HG03469 (cell line): ENCODE results near the gene DPEP2.
"Not testable (repeated sequence)": the region's sequence is repeated elsewhere in the genome, so short reads cannot be mapped to it uniquely, and the experiment has no call there.

Source experiments
- ATAC-seq: cut with Tn5 transposase; IDR thresholded peaks from one replicate; pipeline ENCODE4 v1.9.1; 2021; ENCODE audit warnings: mild to moderate bottlenecking, moderate library complexity, moderate number of reproducible peaks; ENCODE audit not compliant: unreplicated experiment

Gene DPEP2

GRCh38 chr16:67977469-67978227, 21.6 kb downstream of the DPEP2 start:
- no peak for ATAC-seq

DNA sequence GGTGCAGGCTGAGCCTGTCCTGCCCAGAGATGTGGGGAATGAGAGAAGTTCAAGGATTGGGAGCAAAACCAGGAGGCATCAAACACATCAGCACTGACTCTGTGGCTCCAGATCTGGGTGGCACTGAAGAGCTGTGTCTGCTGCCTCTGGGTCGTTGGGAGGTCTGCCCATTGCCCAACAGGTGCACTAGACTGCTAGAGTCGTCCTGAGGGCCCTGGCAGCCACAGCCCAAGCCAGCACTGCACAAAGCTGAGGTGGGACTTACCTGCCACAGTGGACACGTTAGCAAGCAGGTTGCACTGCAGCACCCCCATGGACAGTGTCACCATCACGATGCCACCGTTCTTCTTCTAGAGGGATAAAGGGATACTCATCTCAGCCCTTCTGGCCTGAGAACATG, 22.3 kb downstream of the DPEP2 start:
- no peak for ATAC-seq

DNA sequence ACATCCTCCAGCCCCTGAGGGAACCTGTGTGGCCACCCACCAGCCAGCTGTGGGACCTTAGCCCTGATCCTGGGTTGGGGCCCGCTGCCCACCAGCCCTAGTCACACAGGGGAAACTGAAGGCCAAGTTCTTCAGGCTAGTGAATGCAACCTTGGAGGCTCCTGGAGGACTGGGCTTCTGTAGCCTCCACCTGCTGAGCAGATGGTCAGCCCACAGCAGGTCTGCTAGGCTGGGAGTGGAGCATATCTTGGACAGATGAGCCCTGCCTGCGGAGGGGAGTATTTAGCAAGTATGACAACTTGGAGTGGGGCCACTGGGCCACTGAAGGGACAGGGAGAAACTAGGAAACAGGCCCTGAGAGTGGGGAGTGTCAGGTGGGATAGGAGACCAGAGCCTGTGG, 23.1 kb downstream of the DPEP2 start:
- no peak for ATAC-seq

- no peak for ATAC-seq
Measured at GRCh38 chr16:67975321-67976105, 23.8 kb downstream of the DPEP2 start.

DNA sequence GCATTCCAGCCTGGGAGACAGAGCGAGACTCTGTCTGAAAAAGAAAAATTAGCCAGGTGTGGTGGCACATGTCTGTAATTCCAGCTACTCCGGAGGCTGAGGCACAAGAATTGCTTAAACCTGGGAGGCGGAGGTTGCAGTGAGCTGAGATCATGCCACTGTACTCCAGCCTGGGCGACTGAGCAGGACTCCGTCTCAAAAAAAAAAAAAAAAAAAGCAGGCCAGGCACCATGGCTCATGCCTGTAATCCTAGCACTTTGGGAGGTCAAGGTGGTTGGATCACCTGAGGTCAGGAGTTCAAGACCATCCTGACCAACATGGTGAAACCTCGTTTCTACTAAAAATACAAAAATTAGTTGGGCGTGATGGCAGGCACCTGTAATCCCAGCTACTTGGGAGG, 27.0 kb downstream of the DPEP2 start:
- ATAC-seq, result not testable (repeated sequence)

- no peak for ATAC-seq
Measured at GRCh38 chr16:67971111-67971510, 28.2 kb downstream of the DPEP2 start.

GRCh38 chr16:67969254-67970039, 29.8 kb downstream of the DPEP2 start:
- ATAC-seq, result no peak

GRCh38 chr16:67968400-67969253, 30.7 kb downstream of the DPEP2 start, which contains the start of gene SLC12A4:
Gene SLC12A4, minus strand, starts transcription at chr16:67968637. Its CDS starts 84 bp downstream, at chr16:67968553.
- ATAC-seq, result peak; percentile 61

GRCh38 chr16:67967958-67968399, 31.3 kb downstream of the DPEP2 start:
- ATAC-seq, result peak; percentile 17

DNA sequence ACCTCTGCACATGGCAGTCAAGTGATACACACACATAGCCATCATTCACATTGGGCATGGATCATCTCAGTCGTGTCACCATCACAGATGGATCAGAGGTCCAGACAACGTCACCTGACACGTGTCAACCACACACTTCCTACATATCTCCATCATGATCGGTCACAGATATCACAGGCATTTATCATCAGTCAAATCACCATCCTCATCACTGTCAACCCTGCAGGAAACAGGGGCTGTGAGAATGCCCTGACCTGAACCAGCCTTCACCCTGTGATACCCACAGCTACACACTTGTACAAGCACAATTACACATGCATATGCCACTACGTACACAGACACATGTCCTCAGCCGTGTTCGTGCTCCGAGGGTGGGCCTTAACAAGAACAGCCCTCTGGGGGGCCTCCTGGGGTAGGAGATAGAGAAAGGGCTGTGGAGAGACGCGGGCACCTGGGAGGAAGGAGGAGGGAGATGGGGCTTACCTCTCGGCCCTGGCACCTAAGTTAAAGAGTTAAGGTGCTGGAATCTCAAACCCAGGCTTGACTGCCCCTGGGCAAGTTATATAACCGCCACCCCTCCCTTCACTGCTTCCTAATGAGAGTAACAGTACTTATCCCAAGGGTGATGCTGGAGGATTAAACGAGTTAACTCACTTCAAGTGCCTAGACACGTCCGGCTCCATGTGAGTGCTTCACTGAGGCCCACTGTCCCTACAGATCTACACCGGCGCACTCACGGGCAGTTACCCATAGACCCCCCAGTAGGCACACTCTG, 31.9 kb downstream of the DPEP2 start:
- no peak for ATAC-seq

DNA sequence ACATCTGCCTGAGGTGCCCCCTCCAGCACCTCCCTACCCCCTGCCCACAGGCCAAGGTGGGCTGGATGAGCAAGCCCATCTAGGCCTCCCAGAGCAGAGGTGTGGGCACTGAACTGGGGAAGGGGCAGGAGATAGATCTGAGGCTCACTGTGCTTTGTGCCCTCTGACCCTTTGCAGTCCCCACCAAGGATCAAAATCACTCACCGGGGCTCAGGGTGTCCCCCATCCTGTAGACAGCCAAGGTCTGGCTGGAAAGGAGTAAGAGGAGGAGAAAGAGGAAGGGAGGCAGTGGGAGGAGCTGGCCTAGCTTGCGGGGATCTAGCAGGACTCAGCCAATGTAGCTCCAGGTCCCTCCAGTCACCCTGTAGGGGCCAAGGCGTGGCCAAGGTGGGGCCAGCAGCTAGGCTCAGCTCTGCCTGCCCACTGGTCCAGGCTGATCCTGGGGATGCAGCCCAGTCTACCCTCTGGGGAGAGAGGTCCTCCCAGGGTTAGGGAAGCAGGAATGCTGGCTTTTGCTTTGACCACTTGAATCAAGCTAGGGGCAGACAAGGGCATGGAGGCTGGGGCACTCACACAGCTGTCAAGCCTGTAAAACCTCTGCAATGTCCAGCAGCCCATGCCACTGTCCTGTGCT, 32.6 kb downstream of the DPEP2 start:
- ATAC-seq, result no peak

GRCh38 chr16:67965668-67966548, 33.4 kb downstream of the DPEP2 start:
- ATAC-seq, result no peak

- ATAC-seq, result no peak
Measured at GRCh38 chr16:67964477-67965131, 34.7 kb downstream of the DPEP2 start.

GRCh38 chr16:67963662-67964321, 35.5 kb downstream of the DPEP2 start:
- no peak for ATAC-seq

- ATAC-seq, result no peak
Measured at GRCh38 chr16:67963292-67963661, 36.0 kb downstream of the DPEP2 start.

GRCh38 chr16:67962135-67962534, 37.1 kb downstream of the DPEP2 start:
- ATAC-seq, result no peak

DNA sequence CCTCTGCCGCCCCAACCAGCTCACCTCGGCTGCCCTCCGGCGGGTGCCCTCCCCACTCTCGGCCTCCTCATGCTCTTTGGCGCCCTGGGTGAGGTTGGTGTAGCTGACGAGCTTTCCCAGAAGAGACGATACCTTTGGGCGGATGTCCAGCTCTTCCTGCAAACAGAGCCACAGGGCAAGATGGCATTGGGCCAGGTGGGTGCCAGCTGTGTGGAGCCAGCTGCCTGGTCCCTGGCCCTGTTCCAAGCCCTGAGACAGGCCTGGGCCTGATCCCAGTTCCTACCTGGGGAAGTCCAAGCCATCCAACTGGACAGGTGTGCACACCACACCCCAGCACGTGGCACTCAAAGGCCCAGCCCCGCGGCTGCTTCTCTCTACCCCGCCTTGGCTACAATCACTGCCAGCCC, 37.7 kb downstream of the DPEP2 start:
- ATAC-seq, result no peak
